GM18873 (cell line): ENCODE results near the gene CHKA.

Experiments
- ATAC-seq: cut with Tn5 transposase; IDR thresholded peaks from one replicate; pipeline ENCODE4 v1.9.1; 2021; ENCODE audit warnings: mild to moderate bottlenecking, moderate library complexity, moderate number of reproducible peaks; ENCODE audit not compliant: unreplicated experiment, low FRiP score

Gene CHKA

GRCh38 chr11:68143310-68143689 is 22.1 kb upstream of the CHKA start:
- ATAC-seq = no peak

- ATAC-seq = no peak
Observed at GRCh38 chr11:68142441-68143309, 21.5 kb upstream of the CHKA start.

GRCh38 chr11:68142028-68142412 is 20.8 kb upstream of the CHKA start:
- no peak for ATAC-seq

GRCh38 chr11:68141246-68142027 is 20.2 kb upstream of the CHKA start:
- ATAC-seq = no peak

- ATAC-seq = no peak
Observed at GRCh38 chr11:68140496-68141245, 19.5 kb upstream of the CHKA start.

- ATAC-seq = no peak
Observed at GRCh38 chr11:68138237-68138636, 17.0 kb upstream of the CHKA start.

- ATAC-seq = no peak
Observed at GRCh38 chr11:68137833-68138232, 16.6 kb upstream of the CHKA start.

GRCh38 chr11:68136866-68137265 is 15.7 kb upstream of the CHKA start:
- no peak for ATAC-seq

- ATAC-seq = no peak
Observed at GRCh38 chr11:68135161-68135560, 14.0 kb upstream of the CHKA start.

GRCh38 chr11:68133761-68134160 is 12.6 kb upstream of the CHKA start:
- no peak for ATAC-seq

GRCh38 chr11:68130121-68130520 is 8.9 kb upstream of the CHKA start:
- no peak for ATAC-seq

GRCh38 chr11:68128682-68129327 is 7.6 kb upstream of the CHKA start:
- ATAC-seq = no peak

- no peak for ATAC-seq
Observed at GRCh38 chr11:68127714-68128681, 6.8 kb upstream of the CHKA start.

- no peak for ATAC-seq
Observed at GRCh38 chr11:68125164-68125563, 4.0 kb upstream of the CHKA start.

GRCh38 chr11:68122936-68123539 is 1.9 kb upstream of the CHKA start:
- ATAC-seq = no peak

- no peak for ATAC-seq
Observed at GRCh38 chr11:68120273-68121066, 718 bp downstream of the CHKA start.

- no peak for ATAC-seq
Observed at GRCh38 chr11:68118706-68119448, 2.3 kb downstream of the CHKA start.
